Stimulated activated CD4-positive, alpha-beta T cell treated with anti-CD3 and anti-CD28 coated beads, TNF-alpha, amount 100 ng/mL, for 1 hour (primary cell): ENCODE measurements around the gene SLTM.
"Not testable (repeated sequence)": the region's sequence is repeated elsewhere in the genome, so short reads cannot be mapped to it uniquely, and the experiment has no call there.

Source experiments
- DNase-seq, 3 donors: peaks; one replicate each; pipeline ENCODE4 v3.0.0-alpha.2; 2020; ENCODE audit warnings: low read depth in 3 of 3, low spot score in 1 of 3

SLTM gene

DNA sequence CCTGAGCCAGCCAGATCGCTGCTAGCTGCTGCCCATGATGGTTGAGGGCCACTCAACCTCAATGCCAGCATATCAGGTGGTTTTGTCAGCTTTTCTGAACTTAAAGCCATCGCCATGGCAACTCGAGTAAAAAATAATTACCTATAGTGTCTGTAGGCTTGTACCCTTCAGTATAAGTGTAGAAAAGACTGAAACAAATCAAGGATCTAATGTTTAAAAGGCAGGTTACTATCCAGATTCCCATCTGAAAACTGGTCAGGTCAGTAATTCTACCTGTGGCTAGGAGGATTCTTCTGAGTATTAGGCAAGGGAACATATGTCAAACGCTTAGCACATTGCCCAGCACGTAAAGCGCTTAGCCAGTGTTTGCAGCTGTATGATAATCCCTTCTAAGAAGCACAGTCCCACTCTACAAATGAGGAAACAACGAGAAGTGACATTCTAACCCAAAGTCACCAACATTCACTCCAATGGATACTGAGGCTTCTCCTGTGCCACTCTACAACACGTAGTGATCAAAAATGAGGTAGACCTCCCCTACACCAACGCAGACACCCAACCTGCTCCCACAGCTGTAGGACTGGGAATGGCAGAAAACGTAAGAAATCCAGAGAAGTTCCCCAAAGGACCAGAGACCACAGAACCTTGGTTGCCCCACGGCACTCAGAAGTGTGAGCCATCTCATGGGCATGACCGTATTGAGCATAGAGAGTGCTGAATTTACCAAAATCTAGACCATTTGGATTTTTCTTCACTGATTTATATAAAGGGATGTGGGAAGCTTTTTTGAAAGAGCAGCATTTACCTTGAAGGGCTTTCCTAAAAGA lies 55.3 kb downstream of the SLTM start:
- DNase-seq, result no peak

GRCh38 chr15:58876306-58877106 lies 57.0 kb downstream of the SLTM start:
- DNase-seq, result no peak

GRCh38 chr15:58875343-58875742 lies 58.1 kb downstream of the SLTM start:
- no peak for DNase-seq

- DNase-seq, result no peak
These were observed 60.2 kb downstream of the SLTM start for GRCh38 chr15:58873267-58873666.

GRCh38 chr15:58870451-58870850 lies 63.0 kb downstream of the SLTM start:
- no peak for DNase-seq

GRCh38 chr15:58867926-58868325 lies 65.6 kb downstream of the SLTM start:
- DNase-seq, result no peak

GRCh38 chr15:58865425-58865880 lies 68.0 kb downstream of the SLTM start:
- DNase-seq, result no peak

GRCh38 chr15:58864602-58865424 lies 68.7 kb downstream of the SLTM start:
- no peak for DNase-seq

GRCh38 chr15:58862326-58862725 lies 71.2 kb downstream of the SLTM start:
- no peak for DNase-seq

GRCh38 chr15:58856621-58857020 lies 76.9 kb downstream of the SLTM start:
- DNase-seq, result not testable (repeated sequence)

DNA sequence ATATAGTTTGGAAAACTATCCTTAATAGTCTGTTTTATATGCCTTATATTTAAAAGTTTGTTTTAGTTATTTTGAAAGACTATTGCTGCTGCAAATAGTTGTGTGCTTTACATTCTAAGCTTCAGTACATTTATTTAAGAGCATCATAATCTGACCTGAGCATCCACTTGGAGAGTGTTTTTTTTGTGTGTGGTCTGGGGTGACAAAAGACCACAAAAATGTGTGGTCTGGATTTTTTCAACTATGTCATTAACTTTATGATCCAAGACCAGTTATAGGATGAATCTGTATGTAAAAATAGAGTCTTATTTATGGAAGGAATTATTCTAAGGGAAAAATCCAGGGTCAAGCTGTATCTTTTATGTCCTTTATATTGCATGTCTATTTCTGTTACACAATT lies 77.4 kb downstream of the SLTM start:
- no peak for DNase-seq

DNA sequence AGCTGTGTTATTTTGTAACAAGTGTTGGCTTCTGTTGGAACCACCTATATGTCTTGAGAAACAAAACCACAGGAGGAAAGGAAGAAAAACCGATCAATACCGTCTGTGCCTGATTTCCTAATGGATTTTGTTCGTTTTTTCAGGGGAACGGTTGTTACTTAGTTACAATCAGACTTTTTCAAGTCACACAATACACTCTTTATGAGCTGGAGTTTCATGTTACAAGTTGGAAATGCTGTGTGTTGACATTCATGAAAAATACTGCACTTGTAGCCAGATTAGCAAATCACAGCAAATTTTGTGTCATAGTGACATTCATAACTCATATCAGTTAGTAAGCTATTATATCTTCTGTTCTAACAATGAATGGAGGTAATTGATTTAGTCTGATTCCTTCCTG lies 78.9 kb downstream of the SLTM start:
- DNase-seq, result no peak

DNA sequence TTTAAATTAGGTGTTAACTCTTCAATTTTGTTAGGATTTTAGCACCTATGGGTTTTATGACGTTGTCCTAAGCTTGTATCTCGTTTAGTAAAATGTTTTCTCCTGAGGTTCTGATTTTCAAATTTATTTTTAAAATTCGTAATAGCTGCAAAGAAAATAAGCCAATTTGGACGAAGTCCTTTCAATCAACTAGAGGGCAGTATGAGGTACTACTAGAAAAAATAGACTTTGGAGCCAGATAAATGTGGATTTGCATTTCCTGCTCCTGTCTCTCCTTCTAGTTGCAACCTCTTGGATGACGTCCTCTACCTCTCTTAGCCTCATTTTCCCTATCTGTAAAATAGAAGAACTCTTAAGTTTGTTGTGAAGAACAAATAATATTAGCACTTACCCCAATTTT lies 81.1 kb downstream of the SLTM start:
- no peak for DNase-seq

DNA sequence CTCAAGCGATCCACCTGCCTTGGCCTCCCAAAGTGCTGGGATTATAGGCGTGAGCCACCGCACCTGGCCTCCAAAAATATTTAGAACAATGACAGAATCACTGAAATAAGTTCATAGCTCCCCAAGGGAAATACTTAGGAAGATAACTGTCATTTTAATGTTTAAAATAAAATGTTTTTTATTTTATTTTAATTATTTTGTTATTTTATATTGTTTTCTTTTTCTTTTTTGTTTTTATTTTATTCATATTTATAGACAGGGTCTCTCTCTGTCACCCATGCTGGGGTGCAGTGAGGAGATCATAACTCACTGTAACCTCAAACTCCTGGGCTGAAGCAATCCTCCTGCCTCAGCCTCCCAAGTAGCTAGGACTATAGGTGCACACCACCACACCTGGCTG lies 82.3 kb downstream of the SLTM start:
- not testable (repeated sequence) for DNase-seq

- no peak for DNase-seq
These were observed 90.6 kb downstream of the SLTM start for GRCh38 chr15:58842713-58843396.

GRCh38 chr15:58840048-58840447 lies 93.4 kb downstream of the SLTM start:
- DNase-seq, result no peak

GRCh38 chr15:58839485-58839884 lies 94.0 kb downstream of the SLTM start:
- DNase-seq, result no peak

GRCh38 chr15:58833681-58834426 lies 99.6 kb downstream of the SLTM start:
- not testable (repeated sequence) for DNase-seq

GRCh38 chr15:58830556-58830955 lies 102.9 kb downstream of the SLTM start:
- DNase-seq, result no peak
